ENCODE results near the gene GNAT1. TPM values are rescaled to one million over a fixed set of nuclear protein-coding genes. Genes with fewer than 3 reads are reported as not detected.
A peak's percentile ranks its signal among the peaks of the same experiment; 100 is the strongest.

The GNAT1 gene
- total and polyA plus RNA-seq, 2 of the 13 experiments (the other 11 are each of a cell fraction or from before 2014, with no cell fraction given) = 0.15 TPM; not detected in 1

DNA sequence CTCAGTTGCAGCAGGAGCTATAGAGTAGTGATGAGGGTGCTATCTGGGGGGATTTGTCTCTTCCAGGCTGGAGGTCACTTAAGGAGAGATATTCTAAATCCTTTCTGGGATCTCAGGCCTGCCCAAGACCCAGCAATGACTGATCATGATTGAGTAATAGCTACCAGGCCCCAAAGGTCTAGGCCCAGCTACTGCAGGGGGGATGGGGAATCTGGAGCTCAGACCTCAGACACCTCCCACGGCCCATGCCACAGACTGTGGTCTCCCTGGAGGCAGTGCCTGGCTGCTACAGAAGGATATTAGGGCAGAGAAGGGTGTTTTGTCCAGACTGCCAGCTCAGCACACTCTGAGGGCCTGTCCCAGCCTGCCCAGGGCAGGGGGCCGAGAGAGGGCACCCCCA is 20.5 kb downstream of the GNAT1 start:
- no peak for DNase-seq (ENCODE audit: low spot score)

More for the DNA sequence above, 20.5 kb downstream of the GNAT1 start:
- Histone ChIP-seq H3K4me3 (replicated peaks in 1 of 3; ENCODE audit: insufficient read depth in 1 of 3, low read depth in 2 of 3, low read length in 3 of 3) (peak overlapping the region in 1 of 3 experiments; percentile 17; a peak in 1 of 6 replicates), H3K79me2 (ENCODE audit: insufficient read depth, low read length) (peaks cover 36% of the 10 kb centered on the region), H3K4me1 (ENCODE audit: insufficient read depth, low read length) (peaks cover 74% of the 10 kb centered on the region), H3K4me2 (ENCODE audit: low read depth, low read length) (peak overlapping the region; percentile 41), H3K27ac (ENCODE audit: extremely low read length, insufficient read depth, low read length) (peak overlapping the region; percentile 99), H3K27me3 (ENCODE audit: control insufficient read depth in 1 of 2, insufficient read depth in 2 of 2, low read length in 2 of 2) (no peaks in the 10 kb centered on the region), H3K9ac (ENCODE audit: insufficient read depth, low read depth, low read length) (peak overlapping the region; percentile 54; the same call in 1 of the 2 replicates), H2AFZ (ENCODE audit: low read length) (no peak overlapping the region), H3K36me3 (replicated peaks in 1 of 2; ENCODE audit: control insufficient read depth in 1 of 2, insufficient read depth in 2 of 2, low read length in 2 of 2) (peaks cover 9 to 31% of the 10 kb centered on the region in 2 experiments), H4K20me1 (ENCODE audit: insufficient read depth, low read length) (no peaks in the 10 kb centered on the region; the same call in 1 of the 2 replicates), H3K9me3 (ENCODE audit: low read length) (no peaks in the 10 kb centered on the region)
- FAIRE-seq (no peak), ATAC-seq (no peak)
- no TSS peak for BruUV-seq (replicated peaks)
- WGBS (ENCODE audit: low lambda C conversion rate) = no CpG with 5 or more reads among the region's 2 CpGs
- in situ Hi-C loops (cut with HindIII; ENCODE audit: extremely low pct_ligation_motif_present, low pct_unique_long_range_greater_than_20kb) = no loop called here
- ChIA-PET POLR2A (interaction anchor here (0.7 to 16.5 kb wide), 17 partner anchors 4 to 137 kb away, joined by 3 to 844 read pairs (median 10); partner anchors contain the start of genes GNAI2, GNAT1, HYAL3 and NAA80), CTCF (ENCODE audit: low intra/inter-chr PET ratio, low total read pairs) (interaction anchor here (0.7 to 2.7 kb wide), 3 partner anchors 10 to 19 kb away, joined by 3 to 15 read pairs (median 3); no protein-coding TSS in a partner anchor)
- intact Hi-C loops (cut with micrococcal nuclease; ENCODE audit: unreplicated experiment) = no loop called here
- TF ChIP-seq ZNF281 (CRISPR knock-in tag; IDR thresholded peaks at IDR 0.05; ENCODE audit: borderline replicate concordance) (peak; percentile 76; the same call in 1 of the 2 replicates), ZNF776 (CRISPR knock-in tag; IDR thresholded peaks at IDR 0.05) (0 out of 2 replicates have a peak, but pooled peaks have one; percentile 5), RXRA (CRISPR knock-in tag; IDR thresholded peaks at IDR 0.05) (0 out of 2 replicates have a peak, but pooled peaks have one; percentile 8), EZH2 (conservative IDR thresholded peaks at IDR 0.05; ENCODE audit: low read depth, low read length) (no peak), CEBPB (IDR thresholded peaks at IDR 0.05; ENCODE audit: borderline replicate concordance, low read depth, low read length) (peak; percentile 55; the same call in 1 of the 2 replicates), RBFOX2 (IDR thresholded peaks at IDR 0.05; ENCODE audit: low read depth, low read length) (0 out of 2 replicates have a peak, but pooled peaks have one; percentile 7), GFI1 (CRISPR knock-in tag; IDR thresholded peaks at IDR 0.05; ENCODE audit: borderline replicate concordance) (no peak), CEBPG (CRISPR knock-in tag; IDR thresholded peaks at IDR 0.05) (peak; percentile 70), ZNF430 (CRISPR knock-in tag; IDR thresholded peaks at IDR 0.05) (peak; percentile 32; the same call in 1 of the 2 replicates), MAF1 (CRISPR knock-in tag; IDR thresholded peaks at IDR 0.05; ENCODE audit: borderline replicate concordance) (no peak), SALL1 (CRISPR knock-in tag; IDR thresholded peaks at IDR 0.05) (peak; percentile 17; the same call in 1 of the 2 replicates), ZBTB7B (CRISPR knock-in tag; IDR thresholded peaks at IDR 0.05) (peak; percentile 6; the same call in 1 of the 2 replicates)
- TF ChIP-seq, protein P1, sequence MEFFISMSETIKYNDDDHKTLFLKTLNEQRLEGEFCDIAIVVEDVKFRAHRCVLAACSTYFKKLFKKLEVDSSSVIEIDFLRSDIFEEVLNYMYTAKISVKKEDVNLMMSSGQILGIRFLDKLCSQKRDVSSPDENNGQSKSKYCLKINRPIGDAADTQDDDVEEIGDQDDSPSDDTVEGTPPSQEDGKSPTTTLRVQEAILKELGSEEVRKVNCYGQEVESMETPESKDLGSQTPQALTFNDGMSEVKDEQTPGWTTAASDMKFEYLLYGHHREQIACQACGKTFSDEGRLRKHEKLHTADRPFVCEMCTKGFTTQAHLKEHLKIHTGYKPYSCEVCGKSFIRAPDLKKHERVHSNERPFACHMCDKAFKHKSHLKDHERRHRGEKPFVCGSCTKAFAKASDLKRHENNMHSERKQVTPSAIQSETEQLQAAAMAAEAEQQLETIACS (CRISPR knock-in tag; IDR thresholded peaks at IDR 0.05) = no peak
- TF ChIP-seq, protein P2, sequence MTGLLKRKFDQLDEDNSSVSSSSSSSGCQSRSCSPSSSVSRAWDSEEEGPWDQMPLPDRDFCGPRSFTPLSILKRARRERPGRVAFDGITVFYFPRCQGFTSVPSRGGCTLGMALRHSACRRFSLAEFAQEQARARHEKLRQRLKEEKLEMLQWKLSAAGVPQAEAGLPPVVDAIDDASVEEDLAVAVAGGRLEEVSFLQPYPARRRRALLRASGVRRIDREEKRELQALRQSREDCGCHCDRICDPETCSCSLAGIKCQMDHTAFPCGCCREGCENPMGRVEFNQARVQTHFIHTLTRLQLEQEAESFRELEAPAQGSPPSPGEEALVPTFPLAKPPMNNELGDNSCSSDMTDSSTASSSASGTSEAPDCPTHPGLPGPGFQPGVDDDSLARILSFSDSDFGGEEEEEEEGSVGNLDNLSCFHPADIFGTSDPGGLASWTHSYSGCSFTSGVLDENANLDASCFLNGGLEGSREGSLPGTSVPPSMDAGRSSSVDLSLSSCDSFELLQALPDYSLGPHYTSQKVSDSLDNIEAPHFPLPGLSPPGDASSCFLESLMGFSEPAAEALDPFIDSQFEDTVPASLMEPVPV (CRISPR knock-in tag; IDR thresholded peaks at IDR 0.05) = 0 out of 2 replicates have a peak, but pooled peaks have one; percentile 24

Data from HepG2 (cell line).